Measurements from ENCODE around the gene TMEM125. TPM values are rescaled to one million over a fixed set of nuclear protein-coding genes. Genes with fewer than 3 reads are reported as not detected.

The TMEM125 gene
- total RNA-seq, 1 experiment from 2014 or later, result 3.1 TPM

DNA sequence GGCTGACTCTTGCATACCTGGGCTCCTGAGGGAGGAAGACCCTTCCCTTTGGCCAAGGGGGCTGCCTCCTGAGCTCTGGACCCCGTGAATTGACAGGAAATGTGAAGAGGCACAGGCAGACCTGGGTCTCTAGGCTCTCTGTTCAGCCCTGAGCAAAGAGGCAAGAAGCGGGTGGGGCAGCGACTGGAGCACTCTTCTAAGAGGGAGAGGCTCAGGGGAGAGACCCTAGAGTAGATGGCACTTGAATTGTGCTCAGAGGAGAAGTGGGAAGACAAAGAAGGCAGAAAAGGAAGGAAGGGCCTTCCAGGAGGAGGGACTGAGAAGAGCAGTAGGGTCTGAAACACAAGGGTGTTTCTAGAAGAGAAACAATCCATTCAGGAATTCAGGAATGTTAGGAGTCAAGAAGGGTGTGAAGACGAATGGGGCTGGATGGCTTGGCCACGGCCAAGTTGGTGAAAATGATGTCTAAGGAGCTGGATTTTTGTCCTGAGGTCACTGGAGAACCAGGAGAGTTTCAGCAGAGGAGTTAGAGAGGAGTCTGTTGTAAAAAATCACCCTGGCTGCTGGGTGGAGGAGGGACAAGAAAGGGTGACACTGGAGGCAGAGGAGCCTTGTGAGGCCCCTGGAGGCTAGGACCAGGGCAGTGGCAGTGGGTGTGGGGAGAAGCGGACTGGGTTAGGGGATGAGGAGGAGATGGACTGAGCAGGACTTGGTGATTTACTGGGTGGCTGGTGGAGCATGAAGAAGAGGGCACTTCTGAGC is 36.3 kb downstream of the TMEM125 start:
- no peaks in the 10 kb centered on the region for H3K9me3 Mint-ChIP-seq (ENCODE audit: unreplicated experiment)
- POLR2A ChIA-PET, result no interaction called here
- H3K27ac Mint-ChIP-seq (ENCODE audit: low read depth, unreplicated experiment), result no peak overlapping the region
- TF ChIP-seq, protein P1, sequence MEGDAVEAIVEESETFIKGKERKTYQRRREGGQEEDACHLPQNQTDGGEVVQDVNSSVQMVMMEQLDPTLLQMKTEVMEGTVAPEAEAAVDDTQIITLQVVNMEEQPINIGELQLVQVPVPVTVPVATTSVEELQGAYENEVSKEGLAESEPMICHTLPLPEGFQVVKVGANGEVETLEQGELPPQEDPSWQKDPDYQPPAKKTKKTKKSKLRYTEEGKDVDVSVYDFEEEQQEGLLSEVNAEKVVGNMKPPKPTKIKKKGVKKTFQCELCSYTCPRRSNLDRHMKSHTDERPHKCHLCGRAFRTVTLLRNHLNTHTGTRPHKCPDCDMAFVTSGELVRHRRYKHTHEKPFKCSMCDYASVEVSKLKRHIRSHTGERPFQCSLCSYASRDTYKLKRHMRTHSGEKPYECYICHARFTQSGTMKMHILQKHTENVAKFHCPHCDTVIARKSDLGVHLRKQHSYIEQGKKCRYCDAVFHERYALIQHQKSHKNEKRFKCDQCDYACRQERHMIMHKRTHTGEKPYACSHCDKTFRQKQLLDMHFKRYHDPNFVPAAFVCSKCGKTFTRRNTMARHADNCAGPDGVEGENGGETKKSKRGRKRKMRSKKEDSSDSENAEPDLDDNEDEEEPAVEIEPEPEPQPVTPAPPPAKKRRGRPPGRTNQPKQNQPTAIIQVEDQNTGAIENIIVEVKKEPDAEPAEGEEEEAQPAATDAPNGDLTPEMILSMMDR (IDR thresholded peaks at IDR 0.05; ENCODE audit: unreplicated experiment), result no peak
- no peak overlapping the region for H3K4me3 Mint-ChIP-seq (ENCODE audit: unreplicated experiment)
- no peaks in the 10 kb centered on the region for H3K36me3 Mint-ChIP-seq (ENCODE audit: insufficient read depth, unreplicated experiment)
- H3K27me3 Mint-ChIP-seq (ENCODE audit: insufficient read depth, unreplicated experiment), result peaks cover 24% of the 10 kb centered on the region
- CTCF ChIA-PET, result interaction anchor here (0.5 to 0.7 kb wide), 2 partner anchors 8 to 57 kb away, joined by 3 read pairs; no protein-coding TSS in a partner anchor
- peaks cover 6% of the 10 kb centered on the region for H3K4me1 Mint-ChIP-seq (ENCODE audit: insufficient read depth, unreplicated experiment)
- intact Hi-C loops (cut with micrococcal nuclease), result no loop called here
- BruUV-seq (replicated peaks), result no TSS peak
- no peak for DNase-seq (ENCODE audit: unreplicated experiment)

- CTCF ChIA-PET, result interaction anchor here (0.6 to 0.7 kb wide), 3 partner anchors 22 to 145 kb away, joined by 3 to 4 read pairs (median 3); no protein-coding TSS in a partner anchor
- DNase-seq (ENCODE audit: unreplicated experiment), result no peak
- Mint-ChIP-seq H3K9me3 (ENCODE audit: unreplicated experiment) (no peaks in the 10 kb centered on the region), H3K36me3 (ENCODE audit: insufficient read depth, unreplicated experiment) (no peaks in the 10 kb centered on the region), H3K27me3 (ENCODE audit: insufficient read depth, unreplicated experiment) (peaks cover 24% of the 10 kb centered on the region), H3K4me3 (ENCODE audit: unreplicated experiment) (no peak overlapping the region), H3K4me1 (ENCODE audit: insufficient read depth, unreplicated experiment) (peaks cover 6% of the 10 kb centered on the region), H3K27ac (ENCODE audit: low read depth, unreplicated experiment) (no peak overlapping the region)
- BruUV-seq (replicated peaks), result no TSS peak
- intact Hi-C loops (cut with micrococcal nuclease), result no loop called here
- TF ChIP-seq, protein P1 (IDR thresholded peaks at IDR 0.05; ENCODE audit: unreplicated experiment), result no peak
- POLR2A ChIA-PET, result no interaction called here
These were observed 37.1 kb downstream of the TMEM125 start for GRCh38 chr1:43306688-43307457.

- no TSS peak for BruUV-seq (replicated peaks)
- Mint-ChIP-seq H3K27ac (ENCODE audit: low read depth, unreplicated experiment) (no peak overlapping the region), H3K27me3 (ENCODE audit: insufficient read depth, unreplicated experiment) (peaks cover 17% of the 10 kb centered on the region), H3K4me3 (ENCODE audit: unreplicated experiment) (no peak overlapping the region), H3K36me3 (ENCODE audit: insufficient read depth, unreplicated experiment) (no peaks in the 10 kb centered on the region), H3K9me3 (ENCODE audit: unreplicated experiment) (no peaks in the 10 kb centered on the region), H3K4me1 (ENCODE audit: insufficient read depth, unreplicated experiment) (peaks cover 6% of the 10 kb centered on the region)
- TF ChIP-seq, protein P1 (IDR thresholded peaks at IDR 0.05; ENCODE audit: unreplicated experiment), result no peak
- no peak for DNase-seq (ENCODE audit: unreplicated experiment)
- intact Hi-C loops (cut with micrococcal nuclease), result no loop called here
- POLR2A ChIA-PET, result interaction anchor here (0.6 kb wide), 1 partner anchor 60 kb away, joined by 4 read pairs; the partner anchor contains the start of gene ELOVL1
- CTCF ChIA-PET, result interaction anchor here (0.6 kb wide), 1 partner anchor 23 kb away, joined by 3 read pairs; no protein-coding TSS in a partner anchor
These were observed 37.8 kb downstream of the TMEM125 start for GRCh38 chr1:43307458-43308158.

Measured in MCF 10A (cell line).